ENCODE results near the gene ELK3.

ELK3 gene

DNA sequence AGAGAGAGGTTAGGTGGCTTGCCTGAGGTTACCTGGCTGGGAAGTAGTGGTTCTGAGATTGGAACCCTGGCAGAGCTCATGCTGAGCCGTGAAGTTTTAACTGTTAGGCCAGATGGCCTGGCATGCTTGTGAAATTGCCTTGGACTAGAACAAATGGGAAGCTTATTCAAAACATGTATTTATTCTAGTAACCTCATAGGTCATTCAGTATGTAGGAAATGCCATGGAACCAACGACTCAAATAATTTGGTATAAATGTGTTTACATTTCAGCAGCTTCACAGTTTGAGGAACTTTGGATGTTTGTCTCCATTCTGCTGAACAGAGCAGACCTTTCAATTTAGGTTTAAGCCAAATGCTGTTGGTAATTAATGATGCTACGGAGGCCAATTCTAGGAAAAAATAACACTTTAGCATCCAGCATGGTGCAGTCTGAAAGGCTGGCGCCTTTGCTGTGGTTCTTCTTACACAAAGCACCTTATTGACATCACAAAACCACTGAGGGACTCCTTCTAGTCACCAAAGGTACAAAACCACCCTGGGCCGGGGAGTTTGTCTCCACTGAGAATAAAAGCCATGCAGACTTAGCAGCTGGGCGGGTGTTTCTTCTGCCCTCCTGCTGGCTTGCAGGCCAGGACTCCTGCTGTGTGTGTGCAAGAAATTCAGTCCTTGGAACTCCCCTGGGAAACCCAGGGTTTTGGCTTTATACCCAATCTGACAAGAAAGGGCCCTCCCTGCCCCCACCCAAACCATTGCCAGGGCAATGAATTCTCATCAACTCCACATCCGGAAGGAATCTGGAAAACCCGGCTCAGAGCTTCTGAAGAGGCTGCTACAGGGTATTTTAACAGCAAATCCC is 64.2 kb downstream of the ELK3 start:
- no peak for DNase-seq (ENCODE audit: low spot score)

GRCh38 chr12:96260231-96260630 is 66.1 kb downstream of the ELK3 start:
- DNase-seq (ENCODE audit: low spot score): no peak

DNA sequence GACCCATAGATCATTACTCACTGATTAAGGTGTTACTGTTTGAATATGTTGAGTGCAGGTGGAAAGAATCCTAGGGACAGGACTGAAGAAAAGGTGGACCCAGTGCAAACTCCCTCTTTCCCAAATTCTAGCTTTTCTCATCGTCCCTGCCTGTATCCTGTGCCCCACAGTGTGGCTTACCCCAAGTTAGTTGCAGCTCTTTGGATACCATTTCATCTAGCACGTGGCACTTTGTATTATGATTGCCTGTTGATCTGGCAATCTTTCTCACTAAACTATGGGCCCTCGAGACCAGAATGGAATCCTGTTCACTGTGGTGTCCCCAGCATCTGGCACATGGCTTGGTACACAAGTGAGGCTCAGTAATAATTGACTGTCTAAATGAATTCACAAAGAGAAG is 66.5 kb downstream of the ELK3 start:
- no peak for DNase-seq (ENCODE audit: low spot score)

GRCh38 chr12:96261557-96261956 is 67.4 kb downstream of the ELK3 start:
- peak; percentile 52 for DNase-seq (ENCODE audit: low spot score)

DNA sequence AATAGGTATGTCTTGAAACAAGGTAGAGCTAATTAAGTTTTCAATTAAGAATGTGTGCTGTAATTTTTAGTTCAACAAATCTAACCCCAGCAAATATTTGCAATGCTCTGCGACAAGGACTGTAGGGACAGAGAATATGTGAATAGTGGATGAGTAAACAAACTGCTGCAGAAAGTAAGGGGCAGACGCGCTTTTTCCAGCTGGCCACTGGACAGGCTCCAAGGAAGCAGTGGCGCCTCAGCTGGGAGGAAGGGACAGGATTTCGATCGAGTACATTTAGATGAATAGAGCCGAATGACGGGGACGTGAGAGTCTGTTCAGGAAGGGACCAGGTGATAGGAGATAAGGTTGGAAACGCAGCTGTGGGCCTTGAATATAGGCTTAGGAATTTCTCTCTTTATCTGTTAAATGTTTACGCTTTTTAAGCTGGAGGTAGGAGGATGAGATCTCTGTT is 69.3 kb downstream of the ELK3 start:
- DNase-seq (ENCODE audit: low spot score): no peak

- DNase-seq (ENCODE audit: low spot score): no peak
These were observed 71.2 kb downstream of the ELK3 start for GRCh38 chr12:96265400-96265799.

GRCh38 chr12:96265836-96266235 is 71.7 kb downstream of the ELK3 start:
- DNase-seq (ENCODE audit: low spot score): no peak

DNA sequence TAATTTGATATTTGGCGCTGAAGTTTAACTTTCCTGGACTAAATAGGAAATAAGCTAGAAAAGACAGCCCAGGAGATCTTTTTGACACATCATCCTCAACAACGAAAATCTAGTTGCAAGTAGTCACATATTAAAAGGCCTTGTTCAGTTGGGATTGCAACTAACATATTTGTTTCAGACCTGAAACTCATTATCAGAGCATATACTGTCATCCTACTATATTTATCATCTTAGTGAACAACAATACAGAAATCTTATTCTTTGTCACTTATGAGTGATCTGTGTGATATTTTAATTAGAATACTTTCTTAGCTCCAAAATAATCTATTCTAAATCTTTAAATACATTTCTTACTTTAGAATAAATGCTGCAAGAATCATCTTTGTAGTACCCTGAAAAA is 72.1 kb downstream of the ELK3 start:
- no peak for DNase-seq (ENCODE audit: low spot score)

GRCh38 chr12:96271469-96272199 is 77.5 kb downstream of the ELK3 start:
- DNase-seq (ENCODE audit: low spot score): no peak

- DNase-seq (ENCODE audit: low spot score): no peak
These were observed 80.2 kb downstream of the ELK3 start for GRCh38 chr12:96274331-96274730.

- no peak for DNase-seq (ENCODE audit: low spot score)
These were observed 91.0 kb downstream of the ELK3 start for GRCh38 chr12:96285158-96285557.

GRCh38 chr12:96289067-96289466 is 94.9 kb downstream of the ELK3 start:
- DNase-seq (ENCODE audit: low spot score): no peak

DNA sequence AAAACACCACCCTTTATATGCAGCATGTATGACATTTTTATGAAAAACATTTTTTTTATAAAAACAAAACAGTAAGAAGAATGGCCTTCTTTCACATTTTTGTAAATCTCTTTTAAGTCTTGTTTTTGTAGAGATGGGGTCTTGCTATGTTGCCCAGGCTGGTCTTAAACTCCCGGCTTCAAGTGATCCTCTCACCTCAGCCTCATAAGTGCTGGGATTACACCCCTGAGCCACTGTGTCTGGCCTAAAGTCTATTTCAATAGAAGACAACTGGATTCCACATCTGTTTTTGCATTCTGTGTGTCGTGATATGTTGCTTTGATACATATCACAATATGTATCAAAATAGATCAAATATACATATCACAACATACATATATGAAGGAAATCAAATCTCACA is 98.9 kb downstream of the ELK3 start:
- no peak for DNase-seq (ENCODE audit: low spot score)

- DNase-seq (ENCODE audit: low spot score): no peak
These were observed 100.7 kb downstream of the ELK3 start for GRCh38 chr12:96294831-96295230.

- no peak for DNase-seq (ENCODE audit: low spot score)
These were observed 101.5 kb downstream of the ELK3 start for GRCh38 chr12:96295532-96296160.

DNA sequence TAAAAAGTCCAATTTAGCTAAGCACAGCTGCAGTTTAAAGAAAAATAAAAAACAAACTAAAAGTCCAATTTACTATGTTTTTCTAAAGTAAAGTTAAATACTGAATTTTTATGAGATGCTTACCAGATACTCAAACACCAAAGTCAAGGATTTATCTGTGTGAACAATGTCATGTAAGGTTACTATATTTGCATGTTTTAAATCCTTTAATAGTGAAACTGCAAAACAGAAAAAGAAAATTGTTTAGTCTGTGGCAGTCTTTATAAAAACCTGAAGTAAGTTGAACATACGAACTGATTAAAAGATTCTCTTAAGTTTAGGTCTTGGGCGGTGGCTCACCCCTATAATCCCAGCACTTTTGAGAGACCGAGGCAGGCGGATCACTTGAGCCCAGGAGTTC is 103.3 kb downstream of the ELK3 start:
- DNase-seq (ENCODE audit: low spot score): no peak

- no peak for DNase-seq (ENCODE audit: low spot score)
These were observed 105.9 kb downstream of the ELK3 start for GRCh38 chr12:96300064-96300463.

DNA sequence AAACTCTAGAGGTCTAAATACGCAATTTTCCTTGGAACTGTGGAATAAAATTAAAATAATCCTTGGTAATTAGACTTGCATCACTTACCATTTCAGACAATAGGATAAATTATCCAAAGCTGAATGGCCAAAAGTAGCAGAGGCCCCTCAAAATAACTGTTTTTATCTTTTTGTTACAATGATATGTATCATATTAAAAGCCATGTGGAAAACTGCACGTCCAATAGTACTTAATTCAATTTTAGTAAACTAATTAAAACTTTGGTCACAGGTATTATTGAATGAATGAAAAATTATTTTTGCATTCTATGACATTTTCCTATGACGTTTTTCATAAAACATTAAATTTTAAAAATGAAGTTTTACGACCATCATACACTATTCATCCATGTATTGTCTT is 107.6 kb downstream of the ELK3 start:
- DNase-seq (ENCODE audit: low spot score): no peak

GRCh38 chr12:96302687-96303310 is 108.6 kb downstream of the ELK3 start:
- DNase-seq (ENCODE audit: low spot score): no peak

DNA sequence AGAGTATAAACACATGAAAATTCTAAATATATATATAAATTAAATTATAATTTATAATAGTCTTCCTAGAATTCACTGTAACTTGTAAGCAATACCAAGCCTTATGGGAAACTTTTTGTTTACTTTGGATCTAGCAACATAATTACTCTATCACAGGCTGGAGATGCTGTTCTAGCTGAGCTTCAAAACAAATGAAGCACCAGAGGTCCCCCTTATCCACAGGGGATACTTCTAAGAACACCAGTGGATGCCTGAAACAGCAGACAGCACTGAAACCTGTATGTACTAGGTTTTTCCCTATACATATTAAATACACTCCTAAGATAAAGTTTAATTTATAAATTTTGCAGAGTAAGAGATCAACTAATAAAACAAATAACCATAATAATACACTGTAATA is 109.5 kb downstream of the ELK3 start:
- DNase-seq (ENCODE audit: low spot score): no peak

- DNase-seq (ENCODE audit: low spot score): no peak
These were observed 111.5 kb downstream of the ELK3 start for GRCh38 chr12:96305665-96306064.

DNA sequence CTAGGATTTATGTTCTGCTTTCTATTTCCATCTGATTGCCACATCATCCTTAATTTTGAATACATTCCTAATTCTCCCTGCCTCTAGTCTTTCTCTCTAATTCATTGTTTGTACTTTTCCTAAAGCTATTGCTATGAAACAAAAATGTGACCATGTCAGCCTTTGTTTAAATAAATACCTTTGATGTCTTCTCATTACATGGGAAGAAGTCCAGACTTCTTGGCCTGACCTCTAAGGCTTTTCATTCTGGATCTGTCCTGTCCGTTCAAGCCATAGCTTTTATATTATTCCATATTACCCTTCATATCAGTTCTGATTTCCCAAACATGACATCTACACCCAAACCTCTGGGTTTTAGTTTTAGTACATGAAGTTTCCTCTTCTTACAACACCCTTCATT is 114.7 kb downstream of the ELK3 start:
- no peak for DNase-seq (ENCODE audit: low spot score)

DNA sequence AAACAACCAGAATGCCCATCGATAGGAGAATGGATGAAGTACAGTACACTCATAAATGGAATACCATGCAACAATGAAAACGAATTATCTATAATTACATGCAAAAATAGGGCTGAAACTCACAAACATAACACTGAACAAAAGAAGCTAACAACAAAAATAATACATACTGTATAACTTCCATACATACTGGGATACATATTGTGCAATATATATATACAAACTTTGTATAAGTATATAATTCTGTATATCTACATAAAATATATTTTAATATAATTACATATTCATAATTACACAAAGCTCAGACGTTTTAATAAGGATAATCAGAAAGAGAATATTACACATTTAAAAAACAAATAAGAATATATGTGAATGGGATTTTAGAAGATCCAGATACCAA is 115.9 kb downstream of the ELK3 start:
- DNase-seq (ENCODE audit: low spot score): no peak
